Common myeloid progenitor, CD34-positive (primary cell): ENCODE data around the gene ADAM10.

Experiments used
- CTCF ChIA-PET: fragments of 350-600 bp; sonication (Branson Sonifier 250); formaldehyde crosslinking; loops from one replicate; lab custom pipeline; 2021; ENCODE audit warnings: antibody characterized with exemption; lab: Charles Lee
- POLR2A ChIA-PET: fragments of 350-600 bp; sonication (Branson Sonifier 250); formaldehyde crosslinking; loops from one replicate; lab custom pipeline; 2021; ENCODE audit warnings: antibody characterized with exemption; lab: Charles Lee
- DNase-seq, 3 donors: peaks; one replicate each; pipeline versions ENCODE4 v3.0.0 to v3.0.0-alpha.2; 2013
- H3K27ac ChIP-seq, 2 experiments: 1 replicate in 1 of 2; 2 replicates in 1 of 2; pipeline ENCODE4 v1.7.0; 2013; ENCODE audit warnings: inconsistent platforms in 2 of 2, low read length in 2 of 2, mild to moderate bottlenecking in 2 of 2, low read depth in 1 of 2, moderate library complexity in 1 of 2; ENCODE audit not compliant: severe bottlenecking in 2 of 2, insufficient read depth in 1 of 2, poor library complexity in 1 of 2
- H3K27me3 ChIP-seq, 5 experiments: replicated peaks in 2 of 5; 1 replicate in 3 of 5; 2 replicates in 2 of 5; pipeline versions ENCODE4 v1.6.1 to v1.7.0; 2013; ENCODE audit warnings: low read length in 4 of 5, mild to moderate bottlenecking in 2 of 5, moderate library complexity in 2 of 5, inconsistent platforms in 1 of 5; ENCODE audit not compliant: insufficient read depth in 5 of 5, control insufficient read depth in 4 of 5
- H3K36me3 ChIP-seq, 4 experiments: 1 replicate in 2 of 4; 2 replicates in 2 of 4; pipeline versions ENCODE4 v1.6.1 to v1.7.0; 2013; ENCODE audit warnings: low read length in 3 of 4, control low read depth in 1 of 4, mild to moderate bottlenecking in 1 of 4; ENCODE audit not compliant: control insufficient read depth in 4 of 4, insufficient read depth in 4 of 4
- H3K4me1 ChIP-seq, 4 experiments: 1 replicate in 3 of 4; 2 replicates in 1 of 4; pipeline versions ENCODE4 v1.6.1 to v1.7.1; 2013; ENCODE audit warnings: low read length in 3 of 4, mild to moderate bottlenecking in 3 of 4, control low read depth in 1 of 4, inconsistent platforms in 1 of 4, moderate library complexity in 1 of 4; ENCODE audit not compliant: control insufficient read depth in 4 of 4, insufficient read depth in 4 of 4; ENCODE audit errors: control extremely low read depth in 1 of 4
- H3K4me3 ChIP-seq, 7 experiments: 1 replicate in 4 of 7; 2 replicates in 3 of 7; pipeline versions ENCODE4 v1.5.1 to v1.7.0; 2013; ENCODE audit warnings: mild to moderate bottlenecking in 7 of 7, low read length in 6 of 7, moderate library complexity in 6 of 7, inconsistent platforms in 2 of 7, low read depth in 2 of 7, control low read depth in 1 of 7; ENCODE audit not compliant: insufficient read depth in 4 of 7, control insufficient read depth in 1 of 7; ENCODE audit errors: extremely low read depth in 1 of 7
- H3K9me3 ChIP-seq, 5 experiments: 1 replicate in 4 of 5; 2 replicates in 1 of 5; pipeline versions ENCODE4 v1.6.1 to v1.7.1; 2013; ENCODE audit warnings: low read length in 4 of 5, mild to moderate bottlenecking in 2 of 5, inconsistent platforms in 1 of 5, low read depth in 1 of 5, moderate library complexity in 1 of 5; ENCODE audit not compliant: control insufficient read depth in 4 of 5, insufficient read depth in 2 of 5; ENCODE audit errors: control extremely low read depth in 1 of 5
- WGBS: methylation state at CpG from one replicate; pipeline ENCODE4 v1.1.5; 2013; ENCODE audit not compliant: insufficient coverage; 5-methylcytosine and 5-hydroxymethylcytosine counted together

Gene ADAM10

GRCh38 chr15:58686286-58686685, 63.2 kb downstream of the ADAM10 start:
- CTCF ChIA-PET = interaction anchor here (1.0 kb wide), 1 partner anchor 9 kb away, joined by 3 read pairs; no protein-coding TSS in a partner anchor
- DNase-seq = no peak
- WGBS = 100% methylated on average over 4 of the region's 8 CpGs
- no peak overlapping the region for H3K4me3 ChIP-seq
- no peaks in the 10 kb centered on the region for H3K27me3 ChIP-seq
- POLR2A ChIA-PET = interaction anchor here (0.6 kb wide), 1 partner anchor 331 kb away, joined by 3 read pairs; no protein-coding TSS in a partner anchor
- H3K4me1 ChIP-seq = peaks cover 0 to 1% (median 0%) of the 10 kb centered on the region in 4 experiments
- peaks cover 0 to 3% (median under 1%) of the 10 kb centered on the region in 4 experiments for H3K36me3 ChIP-seq
- H3K27ac ChIP-seq = no peak overlapping the region
- H3K9me3 ChIP-seq = no peaks in the 10 kb centered on the region

DNA sequence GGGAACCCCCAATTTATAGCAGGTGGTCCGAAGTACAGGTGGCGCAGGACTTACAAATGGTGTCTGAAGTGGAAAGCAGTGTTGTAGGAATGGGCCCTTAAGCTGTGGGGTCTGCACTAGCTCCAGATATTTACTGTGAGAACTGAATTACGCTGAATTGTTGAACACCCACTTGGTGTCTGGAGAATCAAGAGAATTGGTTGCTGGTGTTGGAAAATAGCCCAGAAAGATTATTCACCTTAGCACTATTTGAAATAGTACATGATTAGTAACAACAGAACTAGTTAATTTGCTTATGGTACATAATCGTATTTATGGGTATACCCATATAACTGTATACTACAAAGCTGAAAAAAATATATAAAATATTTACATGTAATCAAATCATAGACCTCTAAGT, 64.8 kb downstream of the ADAM10 start:
- no peaks in the 10 kb centered on the region for H3K27me3 ChIP-seq
- WGBS = 100% methylated on average over 2 of the region's 4 CpGs
- ChIA-PET CTCF (interaction anchor here (0.6 kb wide), 1 partner anchor 24 kb away, joined by 3 read pairs; no protein-coding TSS in a partner anchor), POLR2A (no interaction called here)
- H3K4me3 ChIP-seq = no peak overlapping the region
- no peak overlapping the region for H3K27ac ChIP-seq
- peaks cover 0 to 1% (median 0%) of the 10 kb centered on the region in 4 experiments for H3K4me1 ChIP-seq
- DNase-seq = no peak
- H3K9me3 ChIP-seq = no peaks in the 10 kb centered on the region
- H3K36me3 ChIP-seq = peaks cover 2 to 5% (median 3%) of the 10 kb centered on the region in 4 experiments

DNA sequence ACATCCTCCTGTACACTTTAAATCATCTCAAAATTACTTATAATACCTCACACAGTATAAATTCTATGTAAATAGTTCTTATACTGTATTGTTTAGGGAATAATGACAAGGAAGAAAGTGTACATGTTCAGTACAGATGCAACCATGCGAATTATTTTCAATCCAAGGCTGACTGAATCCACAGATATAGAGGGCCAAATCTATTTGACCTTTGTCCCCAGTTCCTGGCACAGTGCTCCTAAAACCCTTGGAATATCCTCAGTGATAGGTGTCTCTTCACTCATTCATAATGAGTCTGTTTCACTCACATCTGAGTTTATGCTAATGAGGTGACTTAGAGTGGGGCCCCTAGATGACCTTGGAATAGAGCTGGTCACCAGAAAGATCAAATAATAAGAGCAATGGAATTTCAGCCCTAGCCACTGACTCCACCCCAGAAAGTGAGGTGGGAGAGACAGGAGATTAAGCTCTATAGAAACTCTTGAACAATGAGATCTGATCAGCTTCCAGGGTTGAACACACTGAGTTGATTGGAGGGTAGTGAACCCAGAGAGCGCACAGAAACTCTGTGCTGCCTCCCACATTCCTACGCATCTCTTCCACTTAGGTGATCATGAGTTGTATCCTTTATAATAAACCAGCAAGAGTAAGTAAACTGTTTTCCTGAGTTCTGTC, 65.3 kb downstream of the ADAM10 start:
- no peak overlapping the region for H3K4me3 ChIP-seq
- H3K9me3 ChIP-seq = no peaks in the 10 kb centered on the region
- peaks cover 0 to 1% (median 0%) of the 10 kb centered on the region in 4 experiments for H3K4me1 ChIP-seq
- no peak overlapping the region for H3K27ac ChIP-seq
- H3K27me3 ChIP-seq = no peaks in the 10 kb centered on the region
- peaks cover 2 to 7% (median 5%) of the 10 kb centered on the region in 4 experiments for H3K36me3 ChIP-seq
- POLR2A ChIA-PET = no interaction called here
- no peak for DNase-seq
- no CpG with 5 or more reads among the region's 3 CpGs for WGBS
- CTCF ChIA-PET = interaction anchor here (0.6 kb wide), 1 partner anchor 24 kb away, joined by 3 read pairs; no protein-coding TSS in a partner anchor

GRCh38 chr15:58682234-58682633, 67.3 kb downstream of the ADAM10 start:
- H3K4me1 ChIP-seq = peaks cover 0 to 1% (median 0%) of the 10 kb centered on the region in 4 experiments
- no peak overlapping the region for H3K27ac ChIP-seq
- no peak overlapping the region for H3K4me3 ChIP-seq
- no peak for DNase-seq
- POLR2A ChIA-PET = no interaction called here
- WGBS = no CpG with 5 or more reads among the region's 2 CpGs
- H3K9me3 ChIP-seq = no peaks in the 10 kb centered on the region
- H3K27me3 ChIP-seq = no peaks in the 10 kb centered on the region
- CTCF ChIA-PET = no interaction called here
- peaks cover 2 to 9% (median 5%) of the 10 kb centered on the region in 4 experiments for H3K36me3 ChIP-seq

DNA sequence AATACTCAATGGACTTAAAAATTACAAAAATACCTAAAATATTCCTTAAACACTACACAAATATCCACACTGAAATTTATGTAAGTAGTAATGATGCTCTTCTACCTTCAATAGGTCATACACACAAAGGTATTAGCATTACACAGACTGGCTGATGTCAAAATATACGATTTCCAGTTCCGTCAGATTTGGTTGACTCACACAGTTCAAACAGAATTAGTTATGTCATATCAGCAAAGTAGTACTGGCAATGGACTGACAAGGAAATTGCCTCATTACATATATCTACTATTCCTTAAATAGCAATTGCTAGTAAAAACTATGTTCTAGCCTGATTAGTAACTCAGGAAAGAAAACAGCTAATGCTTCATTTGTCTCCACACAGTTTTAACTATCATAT, 70.8 kb downstream of the ADAM10 start:
- no peaks in the 10 kb centered on the region for H3K9me3 ChIP-seq
- no peak overlapping the region for H3K4me3 ChIP-seq
- no peak for DNase-seq
- ChIA-PET POLR2A (no interaction called here), CTCF (interaction anchor here (0.6 kb wide), 1 partner anchor 38 kb away, joined by 3 read pairs; no protein-coding TSS in a partner anchor)
- H3K27ac ChIP-seq = no peak overlapping the region
- peaks cover 3 to 9% (median 7%) of the 10 kb centered on the region in 4 experiments for H3K36me3 ChIP-seq
- no peaks in the 10 kb centered on the region for H3K27me3 ChIP-seq
- H3K4me1 ChIP-seq = peaks cover 0 to 1% (median 0%) of the 10 kb centered on the region in 4 experiments
- WGBS = no CpG with 5 or more reads among the region's 2 CpGs

DNA sequence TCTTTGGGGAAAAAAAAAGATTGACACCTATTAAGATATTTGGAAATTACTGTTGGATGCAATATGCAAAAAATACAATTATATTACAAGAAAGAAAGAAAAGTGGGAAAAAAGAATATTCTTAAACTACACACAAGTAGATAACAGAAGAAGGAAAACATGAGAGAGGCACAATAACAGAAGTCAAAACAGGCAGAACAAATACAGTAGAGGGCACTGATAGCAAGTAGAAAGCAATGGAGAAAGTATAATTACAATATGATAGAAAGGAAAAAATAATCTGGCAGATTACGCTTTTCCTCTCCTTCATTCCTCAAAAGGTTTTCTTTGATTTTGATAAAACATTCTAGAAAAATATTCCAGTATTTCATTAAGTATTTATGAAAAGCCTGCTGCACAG, 72.1 kb downstream of the ADAM10 start:
- Histone ChIP-seq H3K4me3 (no peak overlapping the region), H3K27me3 (no peaks in the 10 kb centered on the region), H3K27ac (no peak overlapping the region), H3K4me1 (peaks cover 0 to 1% (median 0%) of the 10 kb centered on the region in 4 experiments), H3K36me3 (peaks cover 3 to 9% (median 7%) of the 10 kb centered on the region in 4 experiments), H3K9me3 (no peaks in the 10 kb centered on the region)
- DNase-seq = no peak
- no CpG with 5 or more reads among the region's 1 CpG for WGBS
- CTCF ChIA-PET = interaction anchor here (0.6 to 1.4 kb wide), 3 partner anchors 13 to 74 kb away, joined by 3 to 5 read pairs (median 3); no protein-coding TSS in a partner anchor
- POLR2A ChIA-PET = interaction anchor here (0.6 kb wide), 1 partner anchor 142 kb away, joined by 4 read pairs; no protein-coding TSS in a partner anchor

- H3K36me3 ChIP-seq = peaks cover 3 to 9% (median 7%) of the 10 kb centered on the region in 4 experiments
- no CpG with 5 or more reads among the region's 4 CpGs for WGBS
- no peak overlapping the region for H3K4me3 ChIP-seq
- no peak for DNase-seq
- peaks cover 0 to 1% (median 0%) of the 10 kb centered on the region in 4 experiments for H3K4me1 ChIP-seq
- H3K9me3 ChIP-seq = no peaks in the 10 kb centered on the region
- H3K27ac ChIP-seq = no peak overlapping the region
- H3K27me3 ChIP-seq = no peaks in the 10 kb centered on the region
- ChIA-PET CTCF (interaction anchor here (1.0 to 1.4 kb wide), 4 partner anchors 12 to 19 kb away, joined by 3 read pairs; no protein-coding TSS in a partner anchor), POLR2A (no interaction called here)
These were observed 72.7 kb downstream of the ADAM10 start for GRCh38 chr15:58676766-58677165.
